ENCODE results near the gene BHLHE41.

Gene BHLHE41

DNA sequence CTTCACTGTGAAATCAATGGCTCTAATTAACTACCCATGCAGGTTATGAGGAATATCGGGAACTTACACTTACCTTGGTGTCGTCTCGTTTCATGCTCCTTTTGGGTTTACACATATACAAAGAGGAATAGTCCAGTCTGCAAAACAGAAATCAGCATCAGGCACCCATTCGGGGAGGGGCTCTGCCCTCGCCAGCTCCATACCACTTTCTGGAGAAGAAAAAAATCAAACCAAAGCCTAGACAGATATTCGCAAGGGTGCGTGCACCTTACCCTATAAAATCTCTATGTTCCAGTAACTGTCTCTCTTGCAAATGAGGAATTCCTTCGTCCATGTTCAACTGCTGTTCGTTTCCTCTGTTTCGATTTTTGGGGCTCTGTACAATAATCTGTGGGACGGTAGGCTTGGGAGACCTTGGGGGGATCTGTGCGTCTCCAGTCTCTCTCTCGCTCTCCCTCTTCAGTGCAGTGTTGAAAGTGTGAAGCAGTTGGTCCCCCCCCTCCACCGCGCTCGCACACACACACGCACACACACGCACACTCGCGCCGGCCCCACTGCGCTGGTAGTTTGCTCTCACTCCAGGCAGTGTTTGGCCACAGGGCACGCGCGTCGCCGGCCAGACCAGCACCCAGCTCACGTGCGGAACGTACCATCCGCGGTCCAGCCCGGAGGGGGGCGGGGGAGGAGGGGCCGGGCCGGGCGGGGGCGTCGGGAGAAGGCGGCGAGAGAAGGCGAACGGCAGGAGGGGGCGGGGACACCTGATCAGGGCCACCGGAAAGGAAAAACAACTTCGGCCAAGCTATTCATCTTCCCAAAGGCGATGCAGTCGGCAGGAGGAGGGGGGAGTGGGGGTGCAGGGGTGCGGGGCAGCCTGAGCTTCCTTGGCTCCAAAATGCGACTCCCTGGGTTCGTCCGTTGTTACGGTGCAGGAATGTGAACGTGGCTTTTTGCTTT lies at the start of gene BHLHE41:
Gene BHLHE41 (minus strand): TSS at position 592 of the 954 bp plus-strand sequence. CDS start 258 bp downstream, at position 334.
- DNase-seq (ENCODE audit: low spot score) = peak; percentile 80

DNA sequence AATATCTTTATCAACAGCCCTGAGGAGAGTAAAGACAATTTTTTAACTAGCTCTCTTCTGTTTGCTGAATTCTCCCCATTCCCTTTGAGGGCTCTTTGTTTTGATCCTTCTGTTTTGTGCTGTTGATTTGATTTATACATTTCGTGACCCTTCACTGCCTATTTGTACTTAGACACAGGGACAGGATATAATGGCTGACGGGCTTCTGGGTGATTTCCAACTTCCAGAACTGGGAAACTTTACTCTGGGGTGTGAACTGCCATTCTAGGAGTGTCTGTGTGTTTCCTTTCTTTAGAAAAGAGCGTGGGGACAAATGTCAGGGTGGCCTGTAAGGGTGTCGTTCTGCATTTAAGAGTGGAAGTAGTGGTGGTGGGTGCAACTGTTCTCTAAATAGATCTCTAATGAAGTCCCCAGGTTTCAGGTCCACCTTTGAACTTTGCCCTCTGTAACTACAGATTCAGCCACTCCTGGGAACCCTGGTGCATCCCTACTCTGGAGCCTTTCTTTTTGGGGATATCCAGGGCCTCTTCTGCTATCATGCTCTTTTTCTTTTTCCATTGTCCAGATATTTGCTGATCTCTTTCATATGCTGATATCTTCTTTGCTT lies 48.2 kb upstream of the BHLHE41 start:
- no peak for DNase-seq (ENCODE audit: low spot score)

GRCh38 chr12:26172539-26172938 lies 47.7 kb upstream of the BHLHE41 start:
- DNase-seq (ENCODE audit: low spot score) = no peak

DNA sequence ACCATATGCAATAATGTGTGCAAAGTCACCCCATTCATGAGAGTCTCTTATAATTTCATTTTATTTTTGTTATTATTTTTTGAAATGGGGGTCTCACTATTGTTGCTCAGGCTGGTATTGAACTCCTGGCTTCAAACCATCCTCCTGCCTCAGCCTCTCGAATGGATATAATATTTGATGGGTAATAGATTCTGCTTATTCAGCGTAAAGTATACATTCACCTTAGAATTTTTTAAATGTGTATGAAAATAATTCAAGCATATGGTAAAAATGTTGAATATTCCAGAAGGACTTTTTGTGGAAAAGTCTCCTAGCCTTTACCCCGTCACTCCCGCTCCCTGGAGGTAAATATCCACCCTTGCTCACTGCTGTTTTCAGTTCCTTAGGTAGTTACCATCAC lies 47.2 kb upstream of the BHLHE41 start:
- DNase-seq (ENCODE audit: low spot score) = no peak

DNA sequence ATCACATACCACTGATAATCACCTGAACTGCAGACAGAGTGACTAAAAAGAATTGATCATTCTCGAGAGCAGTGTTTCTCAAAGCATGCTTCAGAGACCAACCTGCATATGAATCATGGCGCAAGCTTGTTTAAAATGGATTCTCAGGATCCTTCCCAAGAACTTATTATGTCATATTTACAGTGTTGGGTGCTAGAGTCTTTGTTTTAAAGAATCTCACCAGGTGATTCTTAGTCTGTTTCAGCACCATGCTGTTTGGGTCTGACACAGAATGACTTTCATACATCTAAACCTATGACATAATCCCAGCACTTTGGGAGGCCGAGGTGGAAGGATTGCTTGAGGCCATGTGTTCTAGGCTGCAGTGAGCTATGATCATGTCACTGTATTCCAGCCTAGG lies 39.3 kb upstream of the BHLHE41 start:
- no peak for DNase-seq (ENCODE audit: low spot score)

DNA sequence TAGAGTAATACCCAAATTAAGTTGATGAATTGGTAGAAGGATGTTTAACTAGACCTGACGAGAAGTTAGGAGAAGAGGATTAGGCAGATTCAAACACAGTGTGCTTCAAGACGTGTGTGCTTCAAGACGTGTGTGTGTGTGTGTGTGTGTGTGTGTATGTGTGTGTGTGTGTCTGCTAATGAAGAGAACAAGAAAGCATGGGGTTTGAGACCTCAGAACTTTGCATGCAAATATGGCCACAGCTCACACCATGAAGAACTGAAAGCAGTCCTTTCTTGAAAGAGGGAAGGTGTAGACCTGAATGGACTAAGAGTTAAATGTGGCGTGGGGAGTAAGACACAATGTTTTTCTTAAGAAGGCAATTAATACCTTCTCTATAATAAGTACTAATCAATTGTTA lies 38.1 kb upstream of the BHLHE41 start:
- no peak for DNase-seq (ENCODE audit: low spot score)

GRCh38 chr12:26162174-26162573 lies 37.3 kb upstream of the BHLHE41 start:
- no peak for DNase-seq (ENCODE audit: low spot score)

DNA sequence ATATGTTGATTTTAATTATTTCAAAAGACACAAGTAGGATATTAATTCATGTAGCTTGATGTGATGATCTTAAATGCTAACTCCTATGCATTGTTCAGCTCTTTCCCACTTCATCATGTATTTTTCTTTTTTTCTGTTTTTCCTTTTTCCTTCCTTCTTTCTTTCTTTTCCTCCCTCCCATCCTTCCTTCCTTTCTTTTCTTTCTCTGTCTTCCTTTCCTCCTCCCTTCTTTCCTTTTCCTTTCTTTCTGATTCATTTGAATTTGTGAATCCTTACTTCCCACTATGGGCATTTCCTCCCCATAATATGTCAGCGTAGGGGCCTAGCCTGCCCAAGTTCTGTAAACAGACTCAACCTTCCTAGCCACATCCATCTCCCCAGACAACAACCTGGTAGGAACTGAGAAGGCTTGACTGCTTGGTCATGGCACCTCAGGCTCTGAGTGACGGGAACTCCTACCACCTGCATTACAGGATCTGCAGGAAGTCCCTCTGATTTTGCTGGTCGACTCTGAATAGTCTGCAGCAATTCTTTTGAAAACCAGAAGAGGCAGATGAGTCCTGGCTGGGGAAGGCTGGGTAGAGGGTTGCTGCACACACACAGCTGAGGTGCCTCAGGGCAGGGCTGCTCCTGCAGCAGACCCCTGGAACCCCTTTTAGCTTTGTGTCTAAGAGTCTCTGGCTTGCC lies 33.4 kb upstream of the BHLHE41 start:
- no peak for DNase-seq (ENCODE audit: low spot score)

DNA sequence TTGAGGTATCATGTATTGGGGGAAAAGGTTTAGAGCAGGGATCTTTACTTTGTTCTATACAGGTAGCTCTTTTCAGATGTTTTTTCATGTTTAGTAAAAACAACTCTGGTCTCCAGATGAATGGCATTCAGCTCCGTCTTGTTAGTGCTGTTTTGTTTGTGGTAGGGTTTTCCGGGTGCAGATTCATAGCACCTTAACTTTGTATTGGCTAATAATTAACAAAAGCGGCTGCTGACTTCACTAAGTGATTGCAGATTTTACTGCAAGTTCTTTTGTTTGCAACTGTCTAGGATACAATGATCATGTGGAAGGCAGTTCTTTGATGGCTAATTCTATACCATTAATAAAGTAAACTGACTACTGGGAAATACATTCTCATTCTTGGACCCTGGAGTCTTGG lies 32.2 kb upstream of the BHLHE41 start:
- DNase-seq (ENCODE audit: low spot score) = peak; percentile 87

- DNase-seq (ENCODE audit: low spot score) = peak; percentile 57
Observed at GRCh38 chr12:26156201-26156871, 31.5 kb upstream of the BHLHE41 start.

DNA sequence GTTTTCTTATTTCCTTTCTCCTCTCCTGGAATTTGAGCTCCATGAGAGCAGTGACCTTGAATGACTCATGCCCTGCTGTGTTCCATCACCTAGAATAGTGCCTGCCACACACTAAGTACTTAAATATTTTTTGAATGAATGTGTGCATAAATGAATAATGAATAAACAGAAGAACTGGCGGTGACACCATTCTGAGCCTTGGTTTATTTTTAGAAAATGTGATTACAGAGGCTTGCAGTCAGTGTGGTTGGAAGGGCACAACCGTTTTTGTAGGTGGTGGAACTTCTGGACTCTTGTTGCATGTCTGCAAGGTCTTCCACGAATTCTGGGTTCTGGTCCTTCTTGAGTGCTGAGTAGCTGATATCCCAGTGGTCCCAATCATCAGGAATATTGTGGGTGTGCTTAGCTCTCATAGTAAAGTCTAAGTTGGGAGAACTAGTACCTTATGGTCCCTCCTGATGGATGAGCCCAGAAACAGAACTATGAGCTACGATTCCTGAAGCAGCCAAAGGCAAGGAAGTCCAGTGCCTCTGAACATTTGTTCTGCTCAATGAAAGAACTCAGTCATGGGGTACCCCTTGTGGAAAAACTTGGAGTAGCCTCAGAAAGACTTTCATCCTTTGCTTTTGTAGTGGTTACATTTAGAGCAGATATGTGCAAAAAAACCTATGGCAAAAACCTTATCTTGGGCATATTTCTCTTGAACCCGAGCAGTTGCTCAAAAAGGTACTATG lies 28.8 kb upstream of the BHLHE41 start:
- DNase-seq (ENCODE audit: low spot score) = peak; percentile 98

DNA sequence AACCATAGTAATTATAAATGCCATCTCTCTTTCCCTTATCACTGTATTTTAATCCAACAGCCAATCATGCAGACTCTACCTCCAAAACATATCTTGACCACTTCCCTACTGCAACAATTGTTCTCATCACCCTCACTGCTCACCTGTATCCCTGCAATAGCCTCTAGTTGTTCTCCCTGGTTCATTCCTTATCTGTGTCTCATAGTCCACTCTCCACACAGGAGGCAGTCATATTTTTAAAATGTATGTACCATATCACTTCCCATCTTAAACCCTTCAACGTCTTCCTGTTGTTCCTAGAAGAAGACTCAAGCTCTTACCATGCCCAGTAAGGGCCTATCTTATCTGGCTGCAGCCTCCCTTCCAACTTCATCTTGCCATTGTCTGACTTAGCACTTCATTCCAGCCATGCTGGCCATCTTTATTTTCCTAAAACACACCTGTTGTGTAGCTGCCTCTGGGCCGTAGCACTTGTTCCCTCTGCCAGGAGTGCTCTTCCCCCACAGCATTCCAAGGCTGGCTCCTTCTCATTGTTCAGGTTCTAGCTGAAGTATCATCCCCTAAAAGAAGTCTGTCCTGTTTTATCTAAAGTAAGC lies 27.8 kb upstream of the BHLHE41 start:
- DNase-seq (ENCODE audit: low spot score) = no peak

- DNase-seq (ENCODE audit: low spot score) = no peak
Observed at GRCh38 chr12:26150736-26151450, 26.1 kb upstream of the BHLHE41 start.

GRCh38 chr12:26149968-26150500 lies 25.2 kb upstream of the BHLHE41 start:
- no peak for DNase-seq (ENCODE audit: low spot score)

DNA sequence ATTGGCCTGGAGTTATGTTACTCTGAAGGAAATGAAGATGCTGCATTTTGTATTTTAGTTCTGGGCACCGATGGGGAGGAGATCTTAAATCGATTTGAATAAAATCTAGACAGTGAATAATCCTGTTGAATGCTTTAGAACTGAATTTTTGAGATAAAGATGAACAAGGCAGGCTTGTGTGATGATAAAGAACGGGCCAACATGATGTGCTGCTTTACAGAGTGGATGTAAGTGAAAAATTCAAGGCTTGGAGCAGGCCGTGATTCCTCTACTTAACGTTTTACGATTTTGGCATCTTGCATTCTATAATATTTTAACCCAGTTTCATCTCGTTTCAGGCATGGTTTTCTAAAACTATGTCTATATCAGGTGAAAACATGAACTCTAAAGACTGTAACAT lies 23.5 kb upstream of the BHLHE41 start:
- no peak for DNase-seq (ENCODE audit: low spot score)

DNA sequence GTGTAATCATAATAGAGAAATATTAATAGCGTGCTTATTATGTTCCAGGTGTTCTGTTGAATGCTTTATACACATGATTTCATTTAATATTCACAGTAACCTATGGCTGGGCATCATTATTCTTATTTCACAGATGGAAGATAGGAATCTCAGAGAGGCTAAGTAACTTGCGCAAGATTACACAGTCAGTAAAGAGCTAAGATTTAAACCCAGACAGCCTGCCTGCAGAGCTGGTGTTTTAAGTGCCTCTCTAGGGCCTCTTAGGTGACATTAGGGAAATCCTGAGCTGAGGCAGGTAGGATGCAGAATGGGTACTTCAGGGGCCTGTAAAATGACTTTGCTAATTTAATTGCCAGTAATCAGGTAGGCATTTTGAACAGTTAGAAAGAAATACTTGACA lies 18.5 kb upstream of the BHLHE41 start:
- no peak for DNase-seq (ENCODE audit: low spot score)

- no peak for DNase-seq (ENCODE audit: low spot score)
Observed at GRCh38 chr12:26138860-26139259, 14.0 kb upstream of the BHLHE41 start.

GRCh38 chr12:26136688-26137087 lies 11.9 kb upstream of the BHLHE41 start:
- DNase-seq (ENCODE audit: low spot score) = no peak

GRCh38 chr12:26135571-26135970 lies 10.7 kb upstream of the BHLHE41 start:
- DNase-seq (ENCODE audit: low spot score) = no peak

DNA sequence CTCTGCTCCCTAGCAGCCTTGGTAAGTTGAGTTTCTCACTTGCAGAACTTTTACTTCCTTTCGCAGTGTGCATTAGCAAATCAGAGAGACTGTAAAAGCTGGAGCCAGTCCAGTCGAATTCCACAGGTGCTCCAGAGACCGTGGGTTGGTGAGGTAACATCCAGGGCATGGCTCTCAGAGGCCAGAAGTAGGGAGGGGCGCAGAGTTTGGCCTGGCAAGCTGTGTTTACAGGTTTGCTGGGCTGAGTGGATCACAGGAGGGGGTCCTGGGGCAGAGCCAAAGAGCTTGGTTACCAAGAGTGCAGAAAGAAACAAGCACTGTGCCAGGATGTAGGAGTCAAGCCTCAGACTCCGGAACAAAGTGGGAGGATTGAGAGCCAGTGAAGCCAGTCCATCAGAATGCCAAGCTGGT lies 10.2 kb upstream of the BHLHE41 start:
- no peak for DNase-seq (ENCODE audit: low spot score)
